ENCODE measurements around the gene SRSF10. TPM values are rescaled to one million over a fixed set of nuclear protein-coding genes. Genes with fewer than 3 reads are reported as not detected.

Gene SRSF10
- total and polyA plus RNA-seq, 9 of the 15 experiments (the other 6 are each of a cell fraction or from before 2014, with no cell fraction given): 154 to 264 (median 205) TPM

GRCh38 chr1:23979387-23979880, 693 bp downstream of the SRSF10 start (continued):
- TF ChIP-seq NKRF (IDR thresholded peaks at IDR 0.05; ENCODE audit: borderline replicate concordance): no peak
- TF ChIP-seq ARID1B (IDR thresholded peaks at IDR 0.05): 0 out of 2 replicates have a peak, but pooled peaks have one; percentile 8
- TF ChIP-seq DACH1 (IDR thresholded peaks at IDR 0.05; ENCODE audit: partially characterized antibody): no peak
- TF ChIP-seq SREBF2 (CRISPR knock-in tag; IDR thresholded peaks at IDR 0.05): no peak
- TF ChIP-seq CXXC5 (CRISPR knock-in tag; IDR thresholded peaks at IDR 0.05): peak; percentile 83
- TF ChIP-seq ETS1 (conservative IDR thresholded peaks at IDR 0.05; ENCODE audit: control insufficient read depth, low read depth, low read length): no peak
- TF ChIP-seq ZNF143 (CRISPR knock-in tag; IDR thresholded peaks at IDR 0.05): no peak
- TF ChIP-seq CHD4 (IDR thresholded peaks at IDR 0.05; ENCODE audit: insufficient read depth, insufficient replicate concordance, low read depth, low read length, poor library complexity, severe bottlenecking): no peak
- TF ChIP-seq HDAC2 (IDR thresholded peaks at IDR 0.05): peak; percentile 30; the same call in 1 of the 2 replicates
- TF ChIP-seq CEBPZ (IDR thresholded peaks at IDR 0.05; ENCODE audit: borderline replicate concordance, low read depth, low read length): no peak
- TF ChIP-seq CREBBP (IDR thresholded peaks at IDR 0.05; ENCODE audit: low read depth, low read length): no peak
- no peak for TF ChIP-seq MAZ (CRISPR knock-in tag; conservative IDR thresholded peaks at IDR 0.05 in 1 of 2, IDR thresholded peaks at IDR 0.05 in 1 of 2)
- no peak for TF ChIP-seq POLR2B (IDR thresholded peaks at IDR 0.05; ENCODE audit: low read depth, partially characterized antibody)
- TF ChIP-seq HMGN3 (IDR thresholded peaks at IDR 0.05; ENCODE audit: borderline replicate concordance, extremely low read depth, insufficient read length, low read depth, low read length): no peak
- no peak for TF ChIP-seq DDX20 (tag; IDR thresholded peaks at IDR 0.05; ENCODE audit: low read depth)
- no peak for TF ChIP-seq ZNF280B (CRISPR knock-in tag; IDR thresholded peaks at IDR 0.05)
- TF ChIP-seq ZNF76 (CRISPR knock-in tag; IDR thresholded peaks at IDR 0.05; ENCODE audit: borderline replicate concordance): no peak
- TF ChIP-seq CEBPG (CRISPR knock-in tag; IDR thresholded peaks at IDR 0.05): no peak
- no peak for TF ChIP-seq CEBPG (tag; conservative IDR thresholded peaks at IDR 0.05 in 1 of 2, IDR thresholded peaks at IDR 0.05 in 1 of 2)
- TF ChIP-seq FOSL1 (tag; conservative IDR thresholded peaks at IDR 0.05): no peak

Data from K562 (cell line).